ENCODE measurements around the gene SURF6. TPM values are rescaled to one million over a fixed set of nuclear protein-coding genes. Genes with fewer than 3 reads are reported as not detected.

SURF6 gene
- total and polyA plus RNA-seq, 10 donors: 13.2 to 28.6 (median 17.2) TPM

- WGBS, 5 donors: 87 to 98% (median 93%) methylated on average over 6 of the region's 6 CpGs
Observed at GRCh38 chr9:133345596-133345995, 9.6 kb upstream of the SURF6 start.

GRCh38 chr9:133344979-133345378 lies 9.0 kb upstream of the SURF6 start:
- intact Hi-C loops (cut with DNase I; ENCODE audit: low total_unique reads): no loop called here
- Histone ChIP-seq H3K27ac (no peak overlapping the region), H3K4me1 (peaks cover 34 to 82% (median 63%) of the 10 kb centered on the region in 6 donors), H3K9me3 (no peaks in the 10 kb centered on the region), H3K36me3 (peaks cover 2 to 74% (median 59%) of the 10 kb centered on the region in 6 donors), H3K4me3 (no peak overlapping the region), H3K27me3 (replicated peaks in 1 of 7) (no peaks in the 10 kb centered on the region)
- 96 to 99% (median 96%) methylated on average over 12 of the region's 12 CpGs for WGBS, 5 donors
- TF ChIP-seq POLR2AphosphoS5 (IDR thresholded peaks at IDR 0.05): no peak
- TF ChIP-seq CTCF (IDR thresholded peaks at IDR 0.05 in 8 of 11, conservative IDR thresholded peaks at IDR 0.05 in 3 of 11): no peak
- no peak for DNase-seq

More at GRCh38 chr9:133345596-133345995, 9.6 kb upstream of the SURF6 start:
- H3K4me1 ChIP-seq: peaks cover 28 to 82% (median 61%) of the 10 kb centered on the region in 6 donors
- H3K36me3 ChIP-seq: peaks cover 6 to 74% (median 64%) of the 10 kb centered on the region in 6 donors
- intact Hi-C loops (cut with DNase I; ENCODE audit: low total_unique reads): no loop called here
- H3K27me3 ChIP-seq (replicated peaks in 1 of 7): no peaks in the 10 kb centered on the region
- no peak for DNase-seq
- H3K4me3 ChIP-seq: no peak overlapping the region
- TF ChIP-seq POLR2A (IDR thresholded peaks at IDR 0.05) (no peak), POLR2AphosphoS5 (IDR thresholded peaks at IDR 0.05) (no peak), CTCF (IDR thresholded peaks at IDR 0.05 in 8 of 11, conservative IDR thresholded peaks at IDR 0.05 in 3 of 11) (no peak)
- H3K27ac ChIP-seq: no peak overlapping the region
- H3K9me3 ChIP-seq: no peaks in the 10 kb centered on the region

GRCh38 chr9:133344071-133344470 lies 8.1 kb upstream of the SURF6 start:
- Histone ChIP-seq H3K9me3 (no peaks in the 10 kb centered on the region), H3K36me3 (peaks cover 0 to 74% (median 54%) of the 10 kb centered on the region in 6 donors), H3K27ac (no peak overlapping the region), H3K4me1 (peaks cover 28 to 82% (median 62%) of the 10 kb centered on the region in 6 donors), H3K4me3 (no peak overlapping the region), H3K27me3 (replicated peaks in 1 of 7) (no peaks in the 10 kb centered on the region)
- intact Hi-C loops (cut with DNase I; ENCODE audit: low total_unique reads): no loop called here
- no peak for TF ChIP-seq POLR2A (IDR thresholded peaks at IDR 0.05)
- peak in 1 of 3 donors; percentile 24 for TF ChIP-seq POLR2AphosphoS5 (IDR thresholded peaks at IDR 0.05)
- TF ChIP-seq CTCF (IDR thresholded peaks at IDR 0.05 in 8 of 11, conservative IDR thresholded peaks at IDR 0.05 in 3 of 11): no peak
- no peak for DNase-seq
- WGBS, 5 donors: 91 to 96% (median 94%) methylated on average over 12 to 19 of the region's 19 CpGs

- no peaks in the 10 kb centered on the region for H3K9me3 ChIP-seq
- WGBS, 5 donors: 79 to 93% (median 81%) methylated on average over 4 to 11 of the region's 11 CpGs
- intact Hi-C loops (cut with DNase I; ENCODE audit: low total_unique reads): no loop called here
- H3K27me3 ChIP-seq (replicated peaks in 1 of 7): no peaks in the 10 kb centered on the region
- H3K36me3 ChIP-seq: peaks cover 0 to 80% (median 55%) of the 10 kb centered on the region in 6 donors
- peaks cover 26 to 88% (median 57%) of the 10 kb centered on the region in 6 donors for H3K4me1 ChIP-seq
- peak overlapping the region in 6 of 8 donors; percentile 74 to 86 (median 80) for H3K27ac ChIP-seq
- TF ChIP-seq POLR2AphosphoS5 (IDR thresholded peaks at IDR 0.05) (no peak), POLR2A (IDR thresholded peaks at IDR 0.05) (no peak), CTCF (IDR thresholded peaks at IDR 0.05 in 8 of 11, conservative IDR thresholded peaks at IDR 0.05 in 3 of 11) (no peak)
- H3K4me3 ChIP-seq: peak overlapping the region in 1 of 8 donors; percentile 49
- peak; percentile 67 for DNase-seq
Observed at GRCh38 chr9:133342570-133342969, 6.6 kb upstream of the SURF6 start.
